GM18867 (cell line): ENCODE data around the gene DISP2.

Source experiments
- ATAC-seq: cut with Tn5 transposase; IDR thresholded peaks from one replicate; pipeline ENCODE4 v1.9.1; 2021; ENCODE audit warnings: mild to moderate bottlenecking, moderate library complexity; ENCODE audit not compliant: unreplicated experiment

Gene DISP2

DNA sequence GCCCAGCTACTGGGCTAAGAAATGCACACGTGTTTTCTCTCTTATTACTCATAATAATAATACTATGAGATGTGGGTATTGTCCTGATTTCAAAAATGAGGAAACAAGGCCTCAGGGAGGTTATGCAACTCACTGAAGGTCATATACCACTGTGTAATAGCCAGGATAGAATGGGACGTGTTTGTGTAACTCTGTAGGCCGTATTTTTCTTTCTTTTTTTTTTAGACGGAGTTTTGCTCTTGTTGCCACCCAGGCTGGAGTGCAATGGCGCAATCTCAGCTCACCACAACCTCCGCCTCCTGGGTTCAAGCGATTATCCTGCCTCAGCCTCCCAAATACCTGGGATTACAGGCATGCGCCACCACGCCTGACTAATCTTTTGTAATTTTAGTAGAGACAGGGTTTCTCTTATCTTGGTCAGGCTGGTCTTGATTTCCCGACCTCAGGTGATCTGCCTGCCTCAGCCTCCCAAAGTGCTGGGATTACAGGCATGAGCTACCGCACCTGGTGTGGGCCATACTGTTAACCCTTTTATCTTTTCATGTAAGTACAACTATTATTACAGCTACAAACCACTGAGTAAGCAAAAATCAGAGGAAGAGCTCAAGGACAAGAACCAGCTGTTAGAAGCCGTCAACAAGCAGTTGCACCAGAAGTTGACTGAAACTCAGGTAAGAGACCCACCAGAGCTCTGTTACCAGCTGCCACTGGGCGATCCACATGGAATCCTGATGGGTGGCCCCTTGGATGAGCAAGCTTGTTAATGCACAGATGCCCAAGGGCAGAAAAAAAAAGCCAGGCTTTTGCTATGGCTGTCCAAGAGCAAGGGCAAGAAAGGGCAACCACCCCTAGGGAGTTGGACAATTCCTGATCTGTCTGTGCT, 31.2 kb downstream of the DISP2 start:
- no peak for ATAC-seq

DNA sequence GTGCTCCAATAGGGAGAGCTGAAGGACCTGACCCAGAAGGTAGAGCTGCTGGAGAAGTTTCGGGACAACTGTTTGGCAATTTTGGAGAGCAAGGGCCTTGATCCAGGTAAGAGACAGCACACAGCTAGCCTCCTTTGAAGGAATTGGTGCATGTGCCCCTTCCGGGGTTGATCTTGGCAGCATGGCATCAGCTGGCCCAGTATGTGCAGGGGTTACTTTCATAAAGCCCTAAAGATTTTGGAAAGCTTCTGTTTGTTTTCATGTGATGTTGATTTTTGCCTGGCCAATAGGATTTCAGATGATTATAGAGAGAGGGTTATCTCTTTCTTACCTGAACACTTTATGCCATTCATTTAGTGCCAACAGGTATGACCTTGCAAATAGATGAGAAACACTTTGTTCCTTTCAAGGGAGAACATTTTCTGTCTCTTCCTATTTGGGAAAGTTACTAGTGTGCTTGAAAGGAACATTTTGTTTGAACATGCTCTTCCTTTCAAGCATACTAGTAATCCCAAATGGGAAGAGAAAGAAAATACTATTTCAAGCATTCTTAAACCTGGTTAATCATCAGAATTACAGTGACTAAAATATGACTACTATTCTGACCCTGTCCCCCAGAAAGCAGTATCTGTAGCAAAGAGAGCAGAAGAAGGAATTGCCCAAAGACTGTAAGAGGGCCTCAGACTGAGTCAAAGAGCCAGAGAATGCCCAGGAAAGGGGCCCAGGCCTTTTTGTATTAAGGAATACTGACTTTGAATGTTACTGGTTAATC, 32.0 kb downstream of the DISP2 start:
- no peak for ATAC-seq

DNA sequence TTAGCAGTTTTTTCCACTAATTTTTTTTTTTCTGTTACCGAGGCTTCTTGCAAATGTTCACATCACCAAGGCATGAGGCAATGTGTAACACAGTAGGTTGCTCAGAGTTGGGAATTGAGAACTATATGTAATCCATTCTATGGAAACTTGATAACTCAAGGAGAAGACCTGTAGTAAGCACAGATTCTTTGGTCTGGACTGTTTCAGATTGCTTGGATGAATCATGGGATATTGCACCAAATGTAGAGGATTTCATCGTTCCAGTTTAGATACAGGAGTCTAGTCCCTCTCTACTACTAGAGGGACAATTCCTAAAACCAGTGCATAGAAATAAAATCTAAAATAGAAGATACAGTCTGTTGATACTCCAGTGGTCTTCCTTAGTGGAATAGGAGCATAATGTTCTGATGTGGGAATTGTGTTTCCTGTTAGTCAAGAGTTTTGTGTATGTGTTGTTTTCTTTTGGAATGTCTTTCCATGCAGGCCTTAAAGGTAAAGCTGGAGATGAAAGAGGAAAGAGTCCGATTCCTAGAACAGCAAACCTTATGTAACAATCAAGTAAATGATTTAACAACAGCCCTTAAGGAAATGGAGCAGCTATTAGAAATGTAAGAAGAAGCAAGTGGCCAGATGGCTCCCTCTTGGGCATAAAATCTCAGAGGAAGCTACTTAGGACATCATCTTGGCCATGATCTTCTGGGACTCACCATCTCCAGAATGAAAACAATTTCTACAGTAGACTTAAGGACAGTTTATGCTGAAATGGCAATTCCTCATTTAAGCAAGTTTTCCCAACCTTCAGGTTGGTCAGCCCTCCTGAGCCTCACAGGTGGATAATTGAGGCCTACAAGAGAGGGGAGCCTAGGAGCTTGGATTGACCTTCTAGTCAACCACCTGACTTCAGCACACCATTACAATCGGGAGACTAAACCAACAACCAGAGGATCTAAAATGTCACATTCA, 35.2 kb downstream of the DISP2 start:
- ATAC-seq: no peak

DNA sequence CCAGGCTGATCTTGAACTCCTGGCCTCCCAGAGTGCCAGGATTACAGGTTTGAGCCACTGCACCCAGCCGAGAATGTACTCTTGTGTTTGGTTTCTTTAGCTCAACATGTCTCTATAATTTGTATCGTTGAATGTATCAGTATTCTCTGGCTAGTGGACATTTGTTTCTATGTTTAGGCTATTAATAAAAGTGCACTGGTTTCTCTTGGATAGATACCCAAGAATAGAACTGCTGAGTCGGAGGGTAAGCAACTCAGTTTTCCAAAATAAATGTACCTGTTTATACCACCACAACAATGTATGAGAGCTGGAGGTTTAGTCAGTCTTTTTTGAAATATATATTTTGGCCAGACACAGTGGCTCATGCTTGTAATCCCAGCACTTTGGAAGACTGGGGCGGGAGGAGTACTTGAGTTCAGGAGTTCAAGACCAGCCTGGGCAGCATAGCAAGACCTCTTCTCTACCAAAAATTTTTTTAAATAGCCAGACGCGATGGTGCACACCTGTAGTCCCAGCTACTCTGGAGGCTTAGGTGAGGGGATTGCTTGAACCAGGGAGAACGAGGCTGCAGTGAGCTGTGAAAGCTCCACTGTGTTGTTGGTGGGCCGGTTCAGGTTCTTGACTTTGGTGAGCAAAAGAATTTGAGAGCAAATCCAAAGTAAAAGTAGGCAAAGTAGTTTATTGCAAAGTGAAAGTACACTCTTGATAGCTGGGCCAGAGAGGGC, 39.8 kb downstream of the DISP2 start:
- ATAC-seq: no peak

DNA sequence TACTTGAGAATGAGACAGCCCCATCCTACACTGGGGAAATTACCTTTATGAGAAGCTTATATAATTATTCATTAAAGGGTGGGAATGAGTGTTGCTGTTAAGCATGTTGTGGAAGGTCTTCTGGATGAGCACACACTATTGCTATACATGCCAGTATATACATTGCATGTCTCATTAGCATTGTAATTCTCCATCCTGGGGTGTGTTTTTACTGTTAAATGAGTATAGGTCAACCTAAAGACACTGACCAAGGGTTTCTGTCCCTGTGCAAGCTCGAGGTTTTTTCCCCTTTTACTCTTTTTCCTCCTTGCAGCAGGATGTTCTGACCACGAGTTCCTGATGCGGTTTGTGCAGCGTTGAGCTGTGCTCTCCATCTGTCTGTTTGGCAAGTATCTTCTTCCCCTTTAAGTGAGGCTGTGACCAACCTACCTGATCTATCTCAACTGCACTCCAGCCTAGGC, 40.4 kb downstream of the DISP2 start:
- ATAC-seq: peak; percentile 61

DNA sequence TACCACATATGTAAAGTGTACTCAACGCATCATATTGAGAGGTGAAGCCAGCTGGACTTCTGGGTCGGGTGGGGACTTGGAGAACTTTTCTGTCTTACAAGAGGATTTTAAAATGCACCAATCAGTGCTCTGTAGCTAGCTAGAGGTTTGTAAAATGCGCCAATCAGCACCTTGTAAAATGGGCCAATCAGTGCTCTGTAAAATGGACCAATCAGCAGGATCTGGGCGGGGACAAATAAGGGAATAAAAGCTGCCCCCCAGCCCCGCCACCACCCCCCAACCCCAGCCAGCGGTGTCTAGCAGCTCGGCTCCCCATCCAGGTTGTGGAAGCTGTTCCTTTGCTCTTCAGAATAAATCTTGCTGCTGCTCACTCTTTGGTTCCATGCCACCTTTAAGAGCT, 41.4 kb downstream of the DISP2 start:
- ATAC-seq: no peak

DNA sequence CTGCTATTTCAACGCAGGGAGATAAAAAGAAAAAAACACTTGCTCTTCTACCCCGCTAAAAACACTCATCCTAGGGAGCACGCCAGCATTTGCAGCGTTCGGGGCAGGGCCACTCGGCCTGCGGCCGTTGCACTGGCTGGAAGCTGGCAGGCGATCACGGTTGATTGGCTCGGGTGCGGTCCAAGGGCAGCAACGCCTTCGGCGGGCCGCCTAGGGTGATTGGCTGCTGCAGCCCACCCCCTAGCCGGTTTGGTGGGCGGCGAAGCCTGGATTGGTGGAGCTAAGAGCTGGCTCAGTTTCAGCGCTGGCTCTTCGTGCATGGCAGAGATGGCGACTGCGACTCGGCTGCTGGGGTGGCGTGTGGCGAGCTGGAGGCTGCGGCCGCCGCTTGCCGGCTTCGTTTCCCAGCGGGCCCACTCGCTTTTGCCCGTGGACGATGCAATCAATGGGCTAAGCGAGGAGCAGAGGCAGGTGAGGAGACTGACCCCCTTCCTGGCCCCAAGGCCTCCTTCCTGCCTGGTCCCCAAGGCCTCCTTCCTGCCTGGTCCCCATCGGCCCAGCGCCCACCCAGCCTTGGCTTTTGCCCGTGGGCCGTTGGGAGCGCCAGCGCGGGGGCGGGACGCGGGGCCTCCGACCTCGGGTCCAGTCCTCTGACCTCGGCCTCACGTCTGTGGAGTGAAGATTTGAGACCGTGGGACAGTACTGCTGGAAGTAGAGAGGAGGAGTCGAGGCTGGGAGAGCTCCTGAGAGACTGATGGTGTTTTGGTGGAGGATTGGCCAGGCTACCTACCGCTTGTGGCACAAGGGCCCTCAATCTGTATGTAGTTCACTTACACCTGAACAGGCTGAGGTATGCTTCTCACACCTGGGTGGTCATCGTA, 47.7 kb downstream of the DISP2 start, which contains the start of gene IVD:
Gene IVD (plus strand): TSS at position 295 of the 881 bp plus-strand sequence. CDS start 33 bp downstream, at position 328.
- peak; percentile 86 for ATAC-seq

DNA sequence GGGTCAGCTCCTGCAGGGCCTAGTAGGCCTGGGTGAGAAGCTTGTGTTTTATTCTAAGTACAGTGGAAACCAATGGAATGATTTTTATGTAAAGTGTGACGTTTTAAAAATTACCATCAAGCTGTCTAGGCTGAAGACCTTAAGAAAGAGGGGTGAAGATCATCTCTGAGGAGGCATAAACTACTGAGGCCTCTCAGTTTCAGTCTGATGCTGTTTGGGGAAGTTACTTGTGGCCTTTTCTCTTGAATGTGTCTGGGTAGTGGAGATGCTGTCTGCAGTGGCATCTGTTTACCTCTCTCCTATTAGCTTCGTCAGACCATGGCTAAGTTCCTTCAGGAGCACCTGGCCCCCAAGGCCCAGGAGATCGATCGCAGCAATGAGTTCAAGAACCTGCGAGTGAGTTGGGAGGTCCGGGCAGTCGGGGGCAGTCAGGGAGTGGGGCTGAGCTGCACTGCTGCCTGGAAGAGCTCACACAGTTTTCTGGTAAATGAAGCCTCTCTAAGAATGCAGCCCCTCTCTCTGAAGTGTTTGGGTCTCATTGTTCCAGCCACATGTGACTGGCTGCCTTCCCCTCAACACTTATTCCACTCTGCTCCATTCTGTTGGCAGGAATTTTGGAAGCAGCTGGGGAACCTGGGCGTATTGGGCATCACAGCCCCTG, 49.4 kb downstream of the DISP2 start:
- ATAC-seq: peak; percentile 32

DNA sequence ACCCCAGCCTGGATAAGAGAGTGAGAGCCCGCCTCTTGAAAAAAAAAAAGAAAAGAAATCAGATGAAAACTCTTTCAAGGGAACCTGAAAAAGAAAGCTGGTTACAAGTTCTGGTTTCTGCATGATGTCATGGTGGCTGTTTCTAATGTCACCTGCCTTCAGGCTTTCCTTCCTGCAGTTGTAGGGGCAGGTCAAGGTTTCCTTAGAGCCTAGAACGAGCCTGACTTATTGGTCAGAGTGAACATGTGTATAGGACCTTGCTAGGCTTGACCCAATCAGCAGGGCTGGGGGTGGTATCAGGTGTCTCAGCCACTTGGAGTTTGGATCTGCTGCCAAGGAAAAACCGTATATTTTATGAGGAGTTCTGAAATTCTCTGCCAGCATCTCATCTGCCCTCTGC, 51.3 kb downstream of the DISP2 start:
- ATAC-seq: peak; percentile 37

DNA sequence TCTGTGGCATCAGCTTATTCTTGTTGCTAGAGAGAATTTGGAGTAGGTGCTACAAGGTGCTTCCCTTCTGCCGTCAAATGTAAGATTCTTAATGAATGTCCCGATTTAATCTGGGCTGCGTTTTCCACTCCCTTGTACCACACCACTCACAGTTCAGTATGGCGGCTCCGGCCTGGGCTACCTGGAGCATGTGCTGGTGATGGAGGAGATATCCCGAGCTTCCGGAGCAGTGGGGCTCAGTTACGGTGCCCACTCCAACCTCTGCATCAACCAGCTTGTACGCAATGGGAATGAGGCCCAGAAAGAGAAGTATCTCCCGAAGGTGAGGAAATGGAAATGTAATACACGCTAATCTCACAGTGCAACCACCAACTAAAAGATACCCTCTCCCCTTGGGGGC, 52.5 kb downstream of the DISP2 start:
- ATAC-seq: no peak

DNA sequence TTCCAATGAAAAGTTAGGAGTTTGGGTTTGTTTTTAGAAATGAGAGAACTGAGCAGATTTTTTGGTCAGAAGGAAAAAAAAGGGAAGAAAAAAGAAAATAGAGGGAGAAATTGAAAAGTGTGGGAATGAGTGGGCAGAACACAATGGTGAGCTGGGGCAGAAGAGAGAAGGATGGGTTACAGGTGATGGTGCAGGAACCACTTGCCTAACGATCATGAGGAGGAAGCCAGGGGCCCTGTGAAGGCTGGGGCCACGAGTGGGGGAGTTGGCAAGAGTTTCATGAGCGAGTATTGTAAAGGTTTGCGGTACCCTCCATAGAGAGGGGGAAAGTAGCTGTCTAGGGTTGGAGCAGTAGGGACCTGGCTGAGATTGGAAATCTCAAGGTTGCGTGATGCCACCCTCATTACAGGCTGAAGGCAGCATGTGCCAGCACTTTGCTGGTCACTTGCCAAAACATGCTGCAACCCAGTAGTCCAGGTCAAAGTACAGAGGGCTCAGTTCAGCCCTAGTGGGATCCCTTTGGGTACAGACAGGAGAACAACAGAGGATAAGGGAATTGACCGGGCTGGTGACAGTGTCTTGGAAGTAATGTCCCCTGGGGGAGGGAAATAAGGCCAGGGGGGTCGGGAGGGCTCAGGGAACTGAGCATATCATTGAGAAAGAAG, 54.2 kb downstream of the DISP2 start:
- no peak for ATAC-seq

DNA sequence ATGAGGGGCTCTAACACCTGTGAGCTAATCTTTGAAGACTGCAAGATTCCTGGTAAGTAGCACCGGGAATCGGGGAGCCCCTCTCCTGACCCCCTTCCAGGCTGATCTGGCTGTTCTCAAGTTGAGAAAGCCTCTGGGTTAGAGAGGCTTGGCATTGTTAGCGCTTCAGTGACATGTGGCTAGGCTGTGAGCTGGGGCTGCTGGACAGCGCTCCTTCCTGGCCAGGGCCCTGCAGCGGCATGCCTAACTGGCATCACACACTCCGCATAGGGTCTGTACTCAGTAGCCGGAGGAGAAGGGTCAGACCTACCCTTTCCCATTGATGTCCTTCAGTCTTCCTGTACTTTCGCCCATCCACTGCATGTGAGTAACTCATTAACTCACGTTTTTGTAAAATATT, 55.0 kb downstream of the DISP2 start:
- ATAC-seq: no peak

DNA sequence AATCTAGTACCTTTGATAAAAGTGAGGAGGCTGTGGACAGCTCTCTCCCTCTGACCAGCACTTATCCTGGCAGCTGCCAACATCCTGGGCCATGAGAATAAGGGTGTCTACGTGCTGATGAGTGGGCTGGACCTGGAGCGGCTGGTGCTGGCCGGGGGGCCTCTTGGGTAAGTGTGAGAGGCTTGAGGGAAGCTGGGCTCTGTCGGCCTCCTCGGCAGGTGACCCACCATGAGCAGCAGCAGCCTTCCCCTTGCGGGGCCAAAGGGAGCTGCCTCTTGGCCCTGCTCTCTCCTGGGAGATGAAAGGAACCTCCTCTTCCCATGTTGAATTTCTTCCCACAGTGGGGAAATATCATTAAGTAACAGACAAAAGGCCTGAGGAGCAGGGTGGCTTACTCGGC, 56.8 kb downstream of the DISP2 start:
- no peak for ATAC-seq

DNA sequence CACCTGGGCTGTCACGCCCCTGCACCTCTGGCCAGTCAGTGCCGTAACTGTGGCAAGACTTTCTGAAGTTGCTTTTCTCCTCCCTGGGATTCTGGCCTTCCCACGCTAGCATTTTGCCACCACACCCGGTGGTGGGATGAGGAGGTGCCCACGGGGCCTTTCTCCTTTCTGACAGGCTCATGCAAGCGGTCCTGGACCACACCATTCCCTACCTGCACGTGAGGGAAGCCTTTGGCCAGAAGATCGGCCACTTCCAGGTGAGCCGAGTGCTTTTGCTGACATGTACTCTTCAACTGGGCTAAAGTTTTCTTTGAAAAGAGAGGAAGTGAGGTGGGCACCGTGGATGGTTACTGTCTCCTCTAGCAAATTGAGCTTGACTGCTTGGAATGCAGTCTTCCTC, 57.2 kb downstream of the DISP2 start:
- ATAC-seq: no peak

DNA sequence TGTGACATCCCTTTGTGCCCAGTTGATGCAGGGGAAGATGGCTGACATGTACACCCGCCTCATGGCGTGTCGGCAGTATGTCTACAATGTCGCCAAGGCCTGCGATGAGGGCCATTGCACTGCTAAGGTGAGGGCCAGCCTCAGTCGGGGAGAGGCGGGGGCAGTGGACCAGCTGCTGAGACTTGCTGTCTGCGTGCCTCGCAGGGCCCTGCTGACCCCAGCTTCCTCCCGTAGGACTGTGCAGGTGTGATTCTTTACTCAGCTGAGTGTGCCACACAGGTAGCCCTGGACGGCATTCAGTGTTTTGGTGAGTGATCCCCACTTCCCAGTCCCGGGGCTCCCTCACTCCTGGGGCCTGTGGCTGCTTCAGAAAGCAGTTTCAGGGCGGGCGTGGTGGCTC, 58.0 kb downstream of the DISP2 start:
- no peak for ATAC-seq

DNA sequence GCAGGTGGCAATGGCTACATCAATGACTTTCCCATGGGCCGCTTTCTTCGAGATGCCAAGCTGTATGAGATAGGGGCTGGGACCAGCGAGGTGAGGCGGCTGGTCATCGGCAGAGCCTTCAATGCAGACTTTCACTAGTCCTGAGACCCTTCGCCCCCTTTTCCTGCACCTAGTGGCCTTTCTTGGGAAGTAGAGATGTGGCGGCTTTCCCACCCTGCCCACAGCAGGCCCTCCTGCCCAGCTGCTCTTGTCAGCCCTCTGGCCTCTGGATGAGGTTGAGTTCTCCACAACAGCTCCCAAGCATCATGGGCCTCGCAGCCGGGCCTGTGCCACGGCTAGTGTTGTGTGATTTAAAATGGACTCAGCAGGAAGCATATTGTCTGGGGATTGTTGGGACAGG, 60.1 kb downstream of the DISP2 start:
- no peak for ATAC-seq

DNA sequence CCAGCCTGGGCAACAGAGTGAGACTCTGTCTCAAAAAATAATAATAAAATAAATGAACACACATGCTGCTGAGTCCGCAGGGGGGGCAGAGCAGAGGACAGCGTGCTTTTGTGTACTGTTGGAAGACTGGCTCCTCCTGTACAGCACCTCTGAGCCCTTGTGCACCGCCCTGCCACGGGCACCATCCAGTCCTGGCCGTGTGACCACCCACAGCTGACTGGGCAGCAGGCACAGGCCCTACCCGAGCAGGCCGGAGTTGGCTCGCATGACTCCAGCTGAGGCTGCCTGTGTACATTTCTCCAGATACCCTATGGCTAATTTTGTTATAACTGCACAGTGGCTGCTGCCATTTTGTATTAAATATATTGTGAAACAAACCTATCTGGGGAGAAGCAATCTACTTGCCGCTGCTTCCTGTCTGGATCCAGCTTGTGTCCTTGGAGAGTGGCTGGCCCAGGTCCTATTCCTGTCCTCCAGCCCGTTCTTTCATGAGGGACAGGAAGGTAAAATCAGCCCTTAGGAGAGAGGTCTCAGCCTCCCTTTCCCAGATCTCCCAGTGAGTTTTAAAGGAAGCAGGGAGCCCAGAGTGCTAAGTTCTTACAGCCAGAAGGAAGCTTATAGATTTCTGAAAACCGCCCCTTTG, 62.2 kb downstream of the DISP2 start:
- no peak for ATAC-seq

DNA sequence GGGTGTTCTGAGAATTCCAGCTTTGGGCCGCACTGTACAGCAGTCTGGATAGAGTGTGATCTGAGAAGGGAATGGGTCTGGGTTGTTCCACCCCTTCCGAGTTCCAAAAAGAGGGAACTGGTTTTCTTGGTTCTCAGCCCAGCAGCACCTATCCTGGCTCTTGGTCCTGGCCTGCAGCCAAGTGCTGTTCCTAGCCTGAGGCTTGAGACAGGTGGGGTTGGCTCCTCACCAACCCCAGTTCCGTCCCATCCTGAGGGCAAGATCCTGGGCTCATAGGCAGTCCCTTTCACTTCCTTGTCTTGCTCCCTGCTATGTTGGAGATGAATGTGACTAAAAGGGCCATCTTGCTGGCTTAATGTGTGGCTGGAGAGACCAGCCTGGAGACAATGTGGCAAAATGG, 62.8 kb downstream of the DISP2 start:
- ATAC-seq: no peak
